ENCODE results near the gene TMEM272. TPM values are rescaled to one million over a fixed set of nuclear protein-coding genes. Genes with fewer than 3 reads are reported as not detected.
A peak's percentile ranks its signal among the peaks of the same experiment; 100 is the strongest.

Gene TMEM272
- total and polyA plus RNA-seq, 12 donors = 0.09 to 2.7 (median 0.56) TPM

GRCh38 chr13:51814071-51814470 lies 30.9 kb downstream of the TMEM272 start:
- no peak for TF ChIP-seq CTCF (IDR thresholded peaks at IDR 0.05)
- intact Hi-C loops (cut with DNase I) = loop anchor here in 5 of 10 donors (2.0 to 10.0 kb wide), 5 partner anchors 19 to 313 kb away; partner anchors contain the start of genes NEK5 (in 3 of the 5), ALG11 (in 1 of the 5) and ATP7B (in 1 of the 5)
- Histone ChIP-seq H3K27me3 (no peaks in the 10 kb centered on the region), H3K9me3 (no peaks in the 10 kb centered on the region), H3K36me3 (no peaks in the 10 kb centered on the region), H3K4me3 (no peak overlapping the region), H3K27ac (no peak overlapping the region), H3K4me1 (peaks cover 4 to 31% (median 16%) of the 10 kb centered on the region in 9 donors)
- ATAC-seq (no peak), DNase-seq (no peak)
- WGBS, 2 donors = 98 to 99% methylated on average over 2 of the region's 2 CpGs

- peak in 5 of 8 donors; percentile 7 to 55 (median 39) for ATAC-seq
- WGBS, 2 donors = 48 to 63% methylated on average over 4 of the region's 4 CpGs
- Histone ChIP-seq H3K27ac (peak overlapping the region in 2 of 10 donors; percentile 5 to 16), H3K27me3 (no peaks in the 10 kb centered on the region), H3K4me3 (no peak overlapping the region), H3K4me1 (peaks cover 0 to 25% (median 11%) of the 10 kb centered on the region in 9 donors), H3K9me3 (peaks cover 0 to 3% (median 0%) of the 10 kb centered on the region in 11 donors), H3K36me3 (no peaks in the 10 kb centered on the region)
- DNase-seq = no peak
- TF ChIP-seq CTCF (IDR thresholded peaks at IDR 0.05) = no peak
- intact Hi-C loops (cut with DNase I) = loop anchor here in 5 of 10 donors (10.0 kb wide), 3 partner anchors 183 to 313 kb away; partner anchors contain the start of genes NEK5 (in 3 of the 5), ALG11 (in 1 of the 5) and ATP7B (in 1 of the 5)
These were observed 33.0 kb downstream of the TMEM272 start for GRCh38 chr13:51811920-51812451.

GRCh38 chr13:51811046-51811445 lies 33.9 kb downstream of the TMEM272 start:
- no peak overlapping the region for H3K4me3 ChIP-seq

GRCh38 chr13:51808811-51809210 lies 36.2 kb downstream of the TMEM272 start:
- no peak overlapping the region for H3K27ac ChIP-seq
- intact Hi-C loops (cut with DNase I) = loop anchor here in 3 of 10 donors (10.0 kb wide), 1 partner anchor 224 kb away; the partner anchor contains the start of gene WDFY2 (in 3 of the 3)
- peaks cover 0 to 3% (median 0%) of the 10 kb centered on the region in 11 donors for H3K9me3 ChIP-seq
- no peak overlapping the region for H3K4me3 ChIP-seq
- DNase-seq (no peak), ATAC-seq (no peak)
- no peaks in the 10 kb centered on the region for H3K27me3 ChIP-seq
- TF ChIP-seq CTCF (IDR thresholded peaks at IDR 0.05) = no peak
- no peaks in the 10 kb centered on the region for H3K36me3 ChIP-seq
- H3K4me1 ChIP-seq = peaks cover 0 to 38% (median 18%) of the 10 kb centered on the region in 9 donors

More at GRCh38 chr13:51811046-51811445, 33.9 kb downstream of the TMEM272 start:
- WGBS, 2 donors = 75 to 84% methylated on average over 12 of the region's 12 CpGs
- no peaks in the 10 kb centered on the region for H3K36me3 ChIP-seq
- no peak for ATAC-seq
- H3K27ac ChIP-seq = no peak overlapping the region
- DNase-seq = no peak
- TF ChIP-seq CTCF (IDR thresholded peaks at IDR 0.05) = no peak
- peaks cover 0 to 3% (median 0%) of the 10 kb centered on the region in 11 donors for H3K9me3 ChIP-seq
- intact Hi-C loops (cut with DNase I) = loop anchor here in 5 of 10 donors (10.0 kb wide), 3 partner anchors 184 to 314 kb away; partner anchors contain the start of genes NEK5 (in 3 of the 5), ALG11 (in 1 of the 5) and ATP7B (in 1 of the 5)
- H3K27me3 ChIP-seq = no peaks in the 10 kb centered on the region
- H3K4me1 ChIP-seq = peaks cover 0 to 35% (median 15%) of the 10 kb centered on the region in 9 donors
